Glutamatergic neuron (in vitro differentiated cells): ENCODE results near the gene RMDN2. TPM values are rescaled to one million over a fixed set of nuclear protein-coding genes. Genes with fewer than 3 reads are reported as not detected.

Experiments used
- DNase-seq: peaks from one replicate; pipeline ENCODE4 v3.0.0; 2022
- H3K27ac Mint-ChIP-seq: one replicate; pipeline ENCODE4 v1.8.0; 2020; ENCODE audit warnings: mild to moderate bottlenecking, mixed read lengths, inconsistent platforms; ENCODE audit not compliant: unreplicated experiment
- H3K27me3 Mint-ChIP-seq: one replicate; pipeline ENCODE4 v1.8.0; 2020; ENCODE audit warnings: mild to moderate bottlenecking, moderate library complexity, mixed read lengths, inconsistent platforms; ENCODE audit not compliant: unreplicated experiment
- H3K36me3 Mint-ChIP-seq: one replicate; pipeline ENCODE4 v1.8.0; 2020; ENCODE audit warnings: mild to moderate bottlenecking, mixed read lengths, inconsistent platforms; ENCODE audit not compliant: unreplicated experiment
- H3K4me1 Mint-ChIP-seq: one replicate; pipeline ENCODE4 v1.8.0; 2020; ENCODE audit warnings: mild to moderate bottlenecking, low read depth, mixed read lengths, inconsistent platforms; ENCODE audit not compliant: unreplicated experiment
- H3K4me3 Mint-ChIP-seq: one replicate; pipeline ENCODE4 v1.8.0; 2020; ENCODE audit warnings: mild to moderate bottlenecking, mixed read lengths, inconsistent platforms; ENCODE audit not compliant: unreplicated experiment
- H3K9me3 Mint-ChIP-seq: one replicate; pipeline ENCODE4 v1.8.0; 2020; ENCODE audit warnings: mild to moderate bottlenecking, moderate library complexity, mixed read lengths, inconsistent platforms; ENCODE audit not compliant: unreplicated experiment
- total RNA-seq: library from RNA; stranded (reverse); fragmentation: NEBNext Ultra II Directional; extraction: Animal tissue kit (Norgen Biotek cat#: 25700); gene quantifications from one replicate; pipeline ENCODE4 v1.2.1, GENCODE V29; 2021; ENCODE audit not compliant: unreplicated experiment
- TF ChIP-seq, protein P1 (sequence below): fragments of 200-600 bp; sonication (generic); IDR thresholded peaks from one replicate; pipeline ENCODE4 v1.5.0; 2021; ENCODE audit not compliant: partially characterized antibody, unreplicated experiment

The RMDN2 gene
- total RNA-seq, 1 donor from 2014 or later, result 5.5 TPM

DNA sequence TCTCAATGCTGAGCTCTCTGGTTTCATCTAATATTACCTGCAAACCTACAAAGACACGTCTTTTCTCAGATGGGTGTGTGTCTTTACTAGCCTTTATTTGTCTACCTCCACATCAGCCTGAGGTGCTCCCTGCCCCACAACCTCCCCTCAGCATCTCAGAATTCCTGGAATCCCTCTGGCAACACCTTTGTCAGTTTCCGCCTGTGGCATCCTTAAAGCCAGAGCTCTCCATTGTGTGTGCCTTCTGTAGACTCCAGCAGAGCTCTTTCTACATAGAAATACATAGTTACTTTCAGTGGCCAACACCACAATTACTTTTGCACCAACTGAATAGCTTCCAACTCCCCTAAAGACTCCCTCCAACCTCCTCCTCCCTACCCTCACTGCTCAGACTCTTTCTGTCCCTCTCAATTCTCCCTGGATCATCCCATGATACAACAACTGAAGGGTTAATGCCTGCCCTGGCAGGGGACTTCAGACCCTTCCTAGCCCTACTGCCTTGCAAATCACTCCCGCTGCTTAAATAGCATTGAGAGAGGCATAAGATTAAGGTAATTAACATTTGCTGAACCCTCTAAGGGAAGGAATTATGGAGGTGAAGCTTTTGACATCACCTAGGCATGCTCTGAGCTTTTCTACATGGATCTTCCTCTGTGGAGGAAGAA is 39.6 kb upstream of the RMDN2 start:
- no peak overlapping the region for H3K4me3 Mint-ChIP-seq
- TF ChIP-seq, protein P1, sequence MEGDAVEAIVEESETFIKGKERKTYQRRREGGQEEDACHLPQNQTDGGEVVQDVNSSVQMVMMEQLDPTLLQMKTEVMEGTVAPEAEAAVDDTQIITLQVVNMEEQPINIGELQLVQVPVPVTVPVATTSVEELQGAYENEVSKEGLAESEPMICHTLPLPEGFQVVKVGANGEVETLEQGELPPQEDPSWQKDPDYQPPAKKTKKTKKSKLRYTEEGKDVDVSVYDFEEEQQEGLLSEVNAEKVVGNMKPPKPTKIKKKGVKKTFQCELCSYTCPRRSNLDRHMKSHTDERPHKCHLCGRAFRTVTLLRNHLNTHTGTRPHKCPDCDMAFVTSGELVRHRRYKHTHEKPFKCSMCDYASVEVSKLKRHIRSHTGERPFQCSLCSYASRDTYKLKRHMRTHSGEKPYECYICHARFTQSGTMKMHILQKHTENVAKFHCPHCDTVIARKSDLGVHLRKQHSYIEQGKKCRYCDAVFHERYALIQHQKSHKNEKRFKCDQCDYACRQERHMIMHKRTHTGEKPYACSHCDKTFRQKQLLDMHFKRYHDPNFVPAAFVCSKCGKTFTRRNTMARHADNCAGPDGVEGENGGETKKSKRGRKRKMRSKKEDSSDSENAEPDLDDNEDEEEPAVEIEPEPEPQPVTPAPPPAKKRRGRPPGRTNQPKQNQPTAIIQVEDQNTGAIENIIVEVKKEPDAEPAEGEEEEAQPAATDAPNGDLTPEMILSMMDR, result no peak
- H3K4me1 Mint-ChIP-seq, result peaks cover 2% of the 10 kb centered on the region
- H3K9me3 Mint-ChIP-seq, result no peaks in the 10 kb centered on the region
- no peak for DNase-seq
- H3K36me3 Mint-ChIP-seq, result no peaks in the 10 kb centered on the region
- no peak overlapping the region for H3K27ac Mint-ChIP-seq
- no peaks in the 10 kb centered on the region for H3K27me3 Mint-ChIP-seq

DNA sequence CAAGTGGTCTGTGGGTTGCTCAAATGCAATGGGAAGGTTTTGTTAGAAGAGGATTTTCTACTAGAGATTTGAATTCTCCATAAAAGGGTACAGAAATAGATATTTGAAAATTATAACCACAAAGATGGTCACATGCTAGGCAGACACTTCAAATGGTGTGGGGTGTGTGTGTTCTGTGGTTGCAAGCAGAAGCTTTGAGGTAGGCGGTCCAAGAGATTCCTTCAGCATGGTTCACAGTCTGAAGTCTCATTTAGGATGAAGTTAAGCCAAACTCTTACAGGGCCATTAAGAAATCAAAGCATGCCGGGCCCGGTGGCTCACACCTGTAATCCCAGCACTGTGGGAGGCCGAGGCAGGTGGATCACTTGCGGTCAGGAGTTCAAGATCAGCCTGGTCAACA is 38.3 kb upstream of the RMDN2 start:
- Mint-ChIP-seq H3K4me3 (no peak overlapping the region), H3K9me3 (no peaks in the 10 kb centered on the region)
- no peak for DNase-seq

DNA sequence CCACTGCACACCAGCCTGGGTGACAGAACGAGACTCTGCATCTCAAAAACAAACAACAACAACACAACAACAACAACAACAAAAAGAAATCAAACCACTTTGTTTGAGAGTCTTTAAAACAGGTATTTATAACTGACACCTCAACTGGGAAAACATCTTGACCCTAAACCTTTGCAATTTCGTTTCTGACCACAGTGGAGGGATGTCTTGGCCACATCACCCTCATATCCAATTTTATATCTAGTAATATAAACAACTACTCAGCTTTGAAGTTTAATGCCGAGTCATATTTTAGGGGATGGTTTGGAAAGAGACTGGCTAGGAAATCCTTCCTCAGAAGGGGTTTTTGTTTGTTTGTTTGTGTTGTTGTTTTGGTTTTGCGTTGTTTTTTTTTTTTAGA is 37.8 kb upstream of the RMDN2 start:
- no peaks in the 10 kb centered on the region for H3K36me3 Mint-ChIP-seq
- no peak overlapping the region for H3K4me3 Mint-ChIP-seq
- no peaks in the 10 kb centered on the region for H3K27me3 Mint-ChIP-seq
- H3K27ac Mint-ChIP-seq, result no peak overlapping the region
- no peaks in the 10 kb centered on the region for H3K9me3 Mint-ChIP-seq
- TF ChIP-seq, protein P1, result no peak
- DNase-seq, result no peak
- no peaks in the 10 kb centered on the region for H3K4me1 Mint-ChIP-seq

More for the DNA sequence above, 38.3 kb upstream of the RMDN2 start:
- no peaks in the 10 kb centered on the region for H3K4me1 Mint-ChIP-seq
- no peak overlapping the region for H3K27ac Mint-ChIP-seq
- TF ChIP-seq, protein P1, result no peak
- no peaks in the 10 kb centered on the region for H3K27me3 Mint-ChIP-seq
- no peaks in the 10 kb centered on the region for H3K36me3 Mint-ChIP-seq

DNA sequence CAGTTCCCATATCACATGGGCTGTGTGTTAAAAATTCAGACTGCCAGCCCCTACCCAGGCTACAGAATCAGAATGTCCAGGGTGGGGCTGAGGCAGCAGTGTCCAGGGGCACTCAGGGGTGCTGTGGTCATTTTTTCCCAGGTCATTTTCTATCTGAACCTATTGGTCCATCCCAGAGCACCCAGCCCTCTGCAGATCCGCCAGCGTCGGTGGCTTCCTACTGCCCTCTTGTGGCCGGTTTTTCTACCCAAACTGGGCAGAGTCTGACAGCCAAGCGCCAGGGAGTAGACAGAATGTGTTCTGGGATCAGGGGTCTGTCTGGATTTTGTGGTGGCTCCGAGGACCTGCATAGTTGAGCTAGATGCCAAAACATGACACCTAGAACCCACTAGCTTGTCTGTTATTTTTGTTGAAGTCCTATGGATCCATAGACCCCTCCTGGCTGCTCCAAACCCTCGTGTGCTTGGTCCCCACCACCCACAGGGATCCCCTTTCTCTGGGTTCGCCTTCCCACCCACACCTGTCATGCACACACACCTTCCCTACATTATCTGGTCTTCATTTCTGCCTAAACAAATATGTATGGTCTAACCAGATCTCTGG is 34.1 kb upstream of the RMDN2 start:
- H3K27me3 Mint-ChIP-seq, result no peaks in the 10 kb centered on the region
- no peaks in the 10 kb centered on the region for H3K36me3 Mint-ChIP-seq
- no peaks in the 10 kb centered on the region for H3K4me1 Mint-ChIP-seq
- TF ChIP-seq, protein P1, result peak; percentile 78
- no peaks in the 10 kb centered on the region for H3K9me3 Mint-ChIP-seq
- H3K27ac Mint-ChIP-seq, result no peak overlapping the region
- peak; percentile 83 for DNase-seq
- no peak overlapping the region for H3K4me3 Mint-ChIP-seq

DNA sequence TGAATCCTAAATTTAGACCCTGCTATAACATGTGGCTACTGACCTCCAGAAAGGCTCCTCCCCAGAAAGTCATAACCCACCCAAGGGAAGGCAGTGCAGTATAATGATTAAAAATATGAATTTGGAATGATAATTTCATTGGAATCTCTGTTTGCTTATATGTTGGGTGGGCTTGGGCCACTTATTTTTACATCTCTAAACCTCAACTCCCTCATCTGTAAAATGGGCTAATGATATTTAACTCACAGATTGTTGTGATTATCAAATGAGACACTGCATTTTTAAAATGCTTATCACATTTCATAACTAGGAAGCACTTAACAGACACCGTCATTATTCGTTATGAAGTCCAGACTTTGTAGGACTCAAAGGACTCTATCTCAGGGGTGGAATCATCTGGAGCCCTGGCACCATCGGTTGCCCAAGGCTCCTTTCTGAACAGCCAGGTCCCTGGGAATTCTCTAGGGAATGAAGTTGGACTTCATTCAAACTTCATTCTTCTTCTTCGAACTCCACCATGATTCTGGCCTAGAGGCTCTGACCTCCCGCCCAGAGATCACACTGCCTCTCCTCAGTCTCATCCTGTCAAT is 33.1 kb upstream of the RMDN2 start:
- TF ChIP-seq, protein P1, result no peak
- Mint-ChIP-seq H3K27me3 (no peaks in the 10 kb centered on the region), H3K9me3 (no peaks in the 10 kb centered on the region), H3K4me3 (no peak overlapping the region), H3K27ac (no peak overlapping the region), H3K4me1 (peaks cover 2% of the 10 kb centered on the region), H3K36me3 (no peaks in the 10 kb centered on the region)
- no peak for DNase-seq
